Mucosa of stomach (tissue), 1 donor: ENCODE results near the gene NEAT1.
"Not testable (repeated sequence)": the region's sequence is repeated elsewhere in the genome, so short reads cannot be mapped to it uniquely, and the experiment has no call there.

Experiments
- H3K27me3 ChIP-seq: one replicate; pipeline ENCODE4 v1.7.0; 2013; ENCODE audit warnings: mild to moderate bottlenecking, low read length; ENCODE audit not compliant: control insufficient read depth, insufficient read depth
- H3K36me3 ChIP-seq: one replicate; pipeline ENCODE4 v1.7.0; 2013; ENCODE audit warnings: low read length; ENCODE audit not compliant: control insufficient read depth, insufficient read depth
- H3K4me1 ChIP-seq: one replicate; pipeline ENCODE4 v1.7.0; 2013; ENCODE audit warnings: mild to moderate bottlenecking, low read length; ENCODE audit not compliant: control insufficient read depth, insufficient read depth
- H3K4me3 ChIP-seq: one replicate; pipeline ENCODE4 v1.7.0; 2013; ENCODE audit warnings: low read length
- H3K9ac ChIP-seq: one replicate; pipeline ENCODE4 v1.7.0; 2013; ENCODE audit warnings: mild to moderate bottlenecking, low read length, moderate library complexity
- H3K9me3 ChIP-seq: one replicate; pipeline ENCODE4 v1.7.0; 2013; ENCODE audit warnings: mild to moderate bottlenecking, low read length, moderate library complexity; ENCODE audit not compliant: control insufficient read depth
- donor health status: Pancreatic carcinoma.

The NEAT1 gene

GRCh38 chr11:65446446-65447277 is 24.1 kb downstream of the NEAT1 start:
- H3K4me1 ChIP-seq, result peaks cover 9% of the 10 kb centered on the region
- H3K27me3 ChIP-seq, result no peaks in the 10 kb centered on the region
- no peak overlapping the region for H3K9ac ChIP-seq
- H3K36me3 ChIP-seq, result peaks cover 18% of the 10 kb centered on the region
- no peak overlapping the region for H3K4me3 ChIP-seq
- no peaks in the 10 kb centered on the region for H3K9me3 ChIP-seq

GRCh38 chr11:65448074-65448417 is 25.4 kb downstream of the NEAT1 start:
- no peaks in the 10 kb centered on the region for H3K4me1 ChIP-seq
- H3K36me3 ChIP-seq, result peaks cover 16% of the 10 kb centered on the region
- no peak overlapping the region for H3K9ac ChIP-seq
- H3K4me3 ChIP-seq, result no peak overlapping the region
- no peaks in the 10 kb centered on the region for H3K9me3 ChIP-seq
- no peaks in the 10 kb centered on the region for H3K27me3 ChIP-seq

- Histone ChIP-seq H3K4me1 (no peaks in the 10 kb centered on the region), H3K27me3 (no peaks in the 10 kb centered on the region), H3K9me3 (no peaks in the 10 kb centered on the region), H3K36me3 (peaks cover 11% of the 10 kb centered on the region), H3K4me3 (no peak overlapping the region), H3K9ac (no peak overlapping the region)
Observed at GRCh38 chr11:65448418-65449105, 26.0 kb downstream of the NEAT1 start.

- H3K27me3 ChIP-seq, H3K4me1 ChIP-seq, H3K4me3 ChIP-seq, H3K9me3 ChIP-seq, H3K9ac ChIP-seq, H3K36me3 ChIP-seq: not testable (repeated sequence)
Observed at GRCh38 chr11:65451301-65451700, 28.7 kb downstream of the NEAT1 start.

- not testable (repeated sequence) for H3K27me3 ChIP-seq, H3K9ac ChIP-seq, H3K4me3 ChIP-seq, H3K9me3 ChIP-seq, H3K36me3 ChIP-seq, H3K4me1 ChIP-seq
Observed at GRCh38 chr11:65452259-65452658, 29.7 kb downstream of the NEAT1 start.

- H3K36me3 ChIP-seq, result no peaks in the 10 kb centered on the region
- no peaks in the 10 kb centered on the region for H3K27me3 ChIP-seq
- H3K9me3 ChIP-seq, result no peaks in the 10 kb centered on the region
- H3K9ac ChIP-seq, result no peak overlapping the region
- no peak overlapping the region for H3K4me3 ChIP-seq
- peaks cover 4% of the 10 kb centered on the region for H3K4me1 ChIP-seq
Observed at GRCh38 chr11:65452806-65453490, 30.4 kb downstream of the NEAT1 start.

GRCh38 chr11:65454311-65454695 is 31.7 kb downstream of the NEAT1 start:
- Histone ChIP-seq H3K36me3 (no peaks in the 10 kb centered on the region), H3K4me1 (peaks cover 4% of the 10 kb centered on the region), H3K4me3 (no peak overlapping the region), H3K27me3 (no peaks in the 10 kb centered on the region), H3K9ac (peak overlapping the region; percentile 50), H3K9me3 (no peaks in the 10 kb centered on the region)

GRCh38 chr11:65454696-65455456 is 32.3 kb downstream of the NEAT1 start:
- H3K4me3 ChIP-seq, result no peak overlapping the region

GRCh38 chr11:65456418-65456817 is 33.8 kb downstream of the NEAT1 start:
- Histone ChIP-seq H3K4me1 (peaks cover 4% of the 10 kb centered on the region), H3K9ac (no peak overlapping the region), H3K9me3 (no peaks in the 10 kb centered on the region), H3K27me3 (no peaks in the 10 kb centered on the region), H3K4me3 (no peak overlapping the region), H3K36me3 (no peaks in the 10 kb centered on the region)

More at GRCh38 chr11:65454696-65455456, 32.3 kb downstream of the NEAT1 start:
- Histone ChIP-seq H3K36me3 (no peaks in the 10 kb centered on the region), H3K27me3 (no peaks in the 10 kb centered on the region), H3K9ac (peak overlapping the region; percentile 50), H3K4me1 (peaks cover 4% of the 10 kb centered on the region), H3K9me3 (no peaks in the 10 kb centered on the region)

GRCh38 chr11:65459552-65459951 is 37.0 kb downstream of the NEAT1 start:
- no peaks in the 10 kb centered on the region for H3K36me3 ChIP-seq
- H3K27me3 ChIP-seq, result no peaks in the 10 kb centered on the region
- no peak overlapping the region for H3K9ac ChIP-seq
- no peak overlapping the region for H3K4me3 ChIP-seq
- peaks cover 4% of the 10 kb centered on the region for H3K4me1 ChIP-seq
- H3K9me3 ChIP-seq, result no peaks in the 10 kb centered on the region

GRCh38 chr11:65465471-65465870 is 42.9 kb downstream of the NEAT1 start:
- not testable (repeated sequence) for H3K4me3 ChIP-seq, H3K36me3 ChIP-seq, H3K9me3 ChIP-seq, H3K9ac ChIP-seq, H3K4me1 ChIP-seq, H3K27me3 ChIP-seq

- H3K27me3 ChIP-seq, H3K36me3 ChIP-seq, H3K9me3 ChIP-seq, H3K4me3 ChIP-seq, H3K9ac ChIP-seq: not testable (repeated sequence)
- H3K4me1 ChIP-seq, result peaks cover 17% of the 10 kb centered on the region
Observed at GRCh38 chr11:65467306-65467705, 44.7 kb downstream of the NEAT1 start.
